H1 (cell line): ENCODE measurements around the gene TSPAN6. TPM values are rescaled to one million over a fixed set of nuclear protein-coding genes. Genes with fewer than 3 reads are reported as not detected.

Experiments
- BRCA1 ChIP-seq: IDR thresholded peaks from 2 replicates; pipeline ENCODE4 v1.6.1; 2012; ENCODE audit warnings: low read depth, low read length, improper control_type of control experiment
- CEBPB ChIP-seq: IDR thresholded peaks from 2 replicates; pipeline ENCODE4 v1.6.1; 2012; ENCODE audit warnings: low read depth, low read length
- CHD2 ChIP-seq: IDR thresholded peaks from 2 replicates; pipeline ENCODE4 v1.6.1; 2012; ENCODE audit warnings: low read length, improper control_type of control experiment
- CHD7 ChIP-seq: fragments of 300-600 bp; sonication (generic); IDR thresholded peaks from 2 replicates; pipeline ENCODE4 v1.7.1; 2012; ENCODE audit warnings: low read length, moderate library complexity, mild to moderate bottlenecking, inconsistent platforms; ENCODE audit not compliant: insufficient replicate concordance
- TCF12 ChIP-seq: IDR thresholded peaks from 2 replicates; pipeline ENCODE4 v1.6.1; 2011; ENCODE audit warnings: low read depth, mild to moderate bottlenecking, low read length
- YY1 ChIP-seq: IDR thresholded peaks from 2 replicates; pipeline ENCODE4 v1.6.1; 2011; ENCODE audit warnings: low read depth, mild to moderate bottlenecking, low read length
- polyA plus RNA-seq, 7 experiments: library from polyadenylated mRNA; depleted of rRNA in 3 of 7; stranded (reverse) in 5 of 7; unstranded in 2 of 7; fragments of >200 nt in 5 of 7; fragments of 200-250 nt in 2 of 7; gene quantifications; 1 replicate in 5 of 7; 2 replicates in 1 of 7; 4 replicates in 1 of 7; pipeline versions ENCODE4 v1.2.1 to v1.2.3, GENCODE V29; 2011 to 2013; ENCODE audit warnings: missing spikeins in 2 of 7, mixed read lengths in 2 of 7
- total RNA-seq: library from RNA; stranded (reverse); fragmentation: NEBNext Ultra II Directional; extraction: Animal tissue kit (Norgen Biotek cat#: 25700); gene quantifications from 2 replicates; pipeline ENCODE4 v1.2.1, GENCODE V29; 2021

The TSPAN6 gene
- total and polyA plus RNA-seq, 2 of the 8 experiments (the other 6 are each of a cell fraction or from before 2014, with no cell fraction given): 58.1 to 67.7 TPM

- TF ChIP-seq CHD7 (no peak), CEBPB (no peak), YY1 (no peak), BRCA1 (no peak), CHD2 (no peak), TCF12 (no peak)
These were observed 40.0 kb downstream of the TSPAN6 start (continued) for GRCh38 chrX:100596601-100597000.
